Left ventricle myocardium inferior (tissue), 1 donor: Measurements from ENCODE around the gene SPACA7. TPM values are rescaled to one million over a fixed set of nuclear protein-coding genes. Genes with fewer than 3 reads are reported as not detected.

Experiments
- DNase-seq: peaks from one replicate; pipeline ENCODE4 v3.0.0-alpha.2; 2020
- H3K27ac ChIP-seq: fragments of 200-600 bp; replicated peaks from 2 replicates; pipeline ENCODE4 v1.8.0; 2021
- H3K27me3 ChIP-seq: fragments of 200-600 bp; 2 replicates; pipeline ENCODE4 v1.8.0; 2021; ENCODE audit warnings: low read depth
- H3K36me3 ChIP-seq: fragments of 200-600 bp; 2 replicates; pipeline ENCODE4 v1.8.0; 2021
- H3K4me1 ChIP-seq: fragments of 200-600 bp; 2 replicates; pipeline ENCODE4 v1.8.0; 2021
- H3K4me3 ChIP-seq: fragments of 200-600 bp; 2 replicates; pipeline ENCODE4 v1.8.0; 2021; ENCODE audit warnings: mild to moderate bottlenecking, moderate library complexity
- H3K9me3 ChIP-seq: fragments of 200-600 bp; replicated peaks from 2 replicates; pipeline ENCODE4 v1.8.0; 2021
- CTCF ChIP-seq: fragments of 200-600 bp; IDR thresholded peaks from 2 replicates; pipeline ENCODE4 v1.8.0; 2021; ENCODE audit warnings: antibody characterized with exemption, mild to moderate bottlenecking, borderline replicate concordance
- intact Hi-C: fragments of 100-400 bp; cut with micrococcal nuclease; formaldehyde crosslinking; loops from one replicate; pipeline ENCODE4 v1.11.0; 2022
- total RNA-seq: library from RNA; stranded (reverse); fragmentation: NEBNext Ultra II Directional; extraction: Animal tissue kit (Norgen Biotek cat#: 25700); gene quantifications from one replicate; pipeline ENCODE4 v1.2.1, GENCODE V29; 2021
- donor health status: DM: no; HTN: yes; CAD: no; lungs with severe emphysema.

The SPACA7 gene
- total RNA-seq, 1 donor from 2014 or later: not detected

GRCh38 chr13:112350300-112350699 is 25.9 kb upstream of the SPACA7 start:
- no peak for TF ChIP-seq CTCF
- H3K4me1 ChIP-seq: no peaks in the 10 kb centered on the region
- H3K27ac ChIP-seq: no peak overlapping the region
- no peak for DNase-seq
- intact Hi-C loops: no loop called here
- peaks cover 99% of the 10 kb centered on the region for H3K27me3 ChIP-seq
- no peak overlapping the region for H3K4me3 ChIP-seq
- peaks cover 4% of the 10 kb centered on the region for H3K9me3 ChIP-seq
- no peaks in the 10 kb centered on the region for H3K36me3 ChIP-seq

GRCh38 chr13:112351825-112352224 is 24.3 kb upstream of the SPACA7 start:
- TF ChIP-seq CTCF: no peak
- H3K27me3 ChIP-seq: peaks cover 99% of the 10 kb centered on the region
- DNase-seq: no peak
- H3K36me3 ChIP-seq: no peaks in the 10 kb centered on the region
- intact Hi-C loops: no loop called here
- H3K9me3 ChIP-seq: peaks cover 4% of the 10 kb centered on the region
- no peak overlapping the region for H3K27ac ChIP-seq
- no peak overlapping the region for H3K4me3 ChIP-seq
- no peaks in the 10 kb centered on the region for H3K4me1 ChIP-seq

GRCh38 chr13:112353856-112354255 is 22.3 kb upstream of the SPACA7 start:
- no peak overlapping the region for H3K27ac ChIP-seq
- peaks cover 4% of the 10 kb centered on the region for H3K9me3 ChIP-seq
- no peak for TF ChIP-seq CTCF
- H3K27me3 ChIP-seq: peaks cover 94% of the 10 kb centered on the region
- H3K4me3 ChIP-seq: no peak overlapping the region
- intact Hi-C loops: no loop called here
- no peaks in the 10 kb centered on the region for H3K4me1 ChIP-seq
- DNase-seq: no peak
- H3K36me3 ChIP-seq: no peaks in the 10 kb centered on the region

GRCh38 chr13:112354330-112355273 is 21.6 kb upstream of the SPACA7 start:
- Histone ChIP-seq H3K27me3 (peaks cover 86% of the 10 kb centered on the region), H3K27ac (no peak overlapping the region), H3K4me1 (no peaks in the 10 kb centered on the region), H3K36me3 (no peaks in the 10 kb centered on the region), H3K9me3 (peaks cover 6% of the 10 kb centered on the region), H3K4me3 (no peak overlapping the region)
- DNase-seq: no peak
- intact Hi-C loops: no loop called here
- TF ChIP-seq CTCF: no peak

GRCh38 chr13:112355274-112355838 is 20.8 kb upstream of the SPACA7 start:
- H3K36me3 ChIP-seq: no peaks in the 10 kb centered on the region
- H3K4me3 ChIP-seq: no peak overlapping the region
- no peak for TF ChIP-seq CTCF
- no peak for DNase-seq
- intact Hi-C loops: no loop called here
- no peak overlapping the region for H3K27ac ChIP-seq
- no peaks in the 10 kb centered on the region for H3K4me1 ChIP-seq
- peaks cover 14% of the 10 kb centered on the region for H3K9me3 ChIP-seq
- H3K27me3 ChIP-seq: peaks cover 83% of the 10 kb centered on the region
